Jurkat, Clone E6-1 (cell line): ENCODE data around the gene A4GALT.
"Not testable (repeated sequence)": the region's sequence is repeated elsewhere in the genome, so short reads cannot be mapped to it uniquely, and the experiment has no call there.

ENCODE experiments used
- DNase-seq: peaks from one replicate; pipeline ENCODE4 v3.0.0-alpha.2; 2011; ENCODE audit warnings: low read depth, low spot score
- H3K4me3 ChIP-seq: 2 replicates; pipeline ENCODE4 v1.5.1; 2011; ENCODE audit warnings: mild to moderate bottlenecking, low read length, control low read depth, moderate library complexity

A4GALT gene

DNA sequence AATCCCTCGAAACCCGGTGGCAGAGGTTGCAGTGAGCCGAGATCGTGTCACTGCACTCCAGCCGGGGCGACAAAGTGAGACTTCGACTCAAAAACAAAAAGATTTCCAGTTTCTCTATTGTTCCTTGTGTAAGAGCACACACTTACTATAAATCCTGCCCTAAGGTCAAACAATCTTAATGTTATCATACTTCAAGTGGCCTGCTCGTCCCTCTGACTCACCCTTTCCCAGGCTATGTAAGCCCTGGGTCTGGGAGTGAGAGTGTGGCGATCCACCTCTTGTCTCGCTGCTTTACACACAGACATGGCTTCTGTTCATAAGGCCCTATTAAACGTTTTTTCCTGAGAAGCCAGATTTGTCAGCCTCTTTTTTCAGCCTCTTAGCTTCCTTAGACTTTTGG is 24.4 kb upstream of the A4GALT start:
- no peak overlapping the region for H3K4me3 ChIP-seq
- DNase-seq = no peak

GRCh38 chr22:42743501-42743991 is 22.9 kb upstream of the A4GALT start:
- no peak for DNase-seq
- no peak overlapping the region for H3K4me3 ChIP-seq

DNA sequence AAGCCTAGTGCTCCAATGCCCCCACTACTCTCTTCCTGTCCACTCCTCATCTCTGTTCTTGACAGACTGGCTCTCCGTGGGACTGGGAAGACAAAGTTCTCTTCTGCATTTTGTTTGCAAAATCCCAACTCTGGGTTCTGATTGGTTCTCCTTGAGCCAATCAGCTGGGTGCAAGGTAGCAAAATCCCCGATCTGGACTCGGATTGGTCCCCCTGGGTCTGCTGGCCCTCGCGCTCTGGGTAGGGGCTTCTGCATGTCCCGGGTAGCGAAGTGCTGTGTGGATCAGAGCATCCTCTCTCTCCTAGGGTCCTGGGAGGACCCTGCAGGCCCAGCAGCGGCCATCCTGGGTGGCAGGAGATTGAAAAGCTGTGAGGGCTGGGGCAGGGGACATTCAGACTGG is 22.3 kb upstream of the A4GALT start:
- DNase-seq = no peak
- no peak overlapping the region for H3K4me3 ChIP-seq

DNA sequence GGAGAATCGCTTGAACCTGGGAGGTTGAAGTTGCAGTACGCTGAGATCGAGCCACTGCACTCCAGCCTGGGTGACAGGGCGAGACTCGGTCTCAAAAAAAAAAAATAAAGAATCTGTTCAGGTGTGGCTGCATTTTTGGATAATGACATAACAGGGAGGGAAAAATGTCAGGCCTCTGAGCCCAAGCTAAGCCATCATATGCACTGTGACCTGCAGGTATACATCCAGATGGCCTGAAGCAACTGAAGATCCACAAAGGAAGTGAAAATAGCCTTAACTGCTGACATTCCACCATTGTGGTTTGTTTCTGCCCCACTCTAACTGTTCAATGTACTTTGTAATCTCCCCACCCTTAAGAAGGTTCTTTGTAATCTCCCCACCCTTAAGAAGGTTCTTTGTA is 19.6 kb upstream of the A4GALT start:
- not testable (repeated sequence) for DNase-seq, H3K4me3 ChIP-seq

GRCh38 chr22:42734406-42734805 is 13.7 kb upstream of the A4GALT start:
- no peak for DNase-seq

GRCh38 chr22:42733394-42733793 is 12.7 kb upstream of the A4GALT start:
- DNase-seq, H3K4me3 ChIP-seq: not testable (repeated sequence)

More at GRCh38 chr22:42734406-42734805, 13.7 kb upstream of the A4GALT start:
- H3K4me3 ChIP-seq = no peak overlapping the region

DNA sequence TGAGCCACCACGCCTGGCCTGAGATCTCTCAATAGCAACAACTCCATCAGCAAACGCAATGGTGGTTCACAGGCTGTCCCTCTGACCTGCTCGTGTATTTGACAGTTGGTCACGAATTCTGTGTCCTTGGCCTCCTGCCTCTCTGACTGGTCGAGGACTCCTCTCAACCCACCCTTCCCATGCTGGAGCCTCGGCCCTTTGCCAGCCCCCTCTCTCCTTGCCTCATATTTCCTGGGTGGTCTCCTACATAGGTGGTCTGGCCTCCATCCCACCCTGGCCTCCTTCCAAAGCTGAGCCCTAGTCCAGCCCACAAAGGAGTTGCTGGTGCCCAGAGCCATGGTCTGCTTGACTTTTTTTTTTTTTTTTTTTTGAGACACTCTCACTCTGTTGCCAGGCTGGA is 11.4 kb upstream of the A4GALT start:
- no peak overlapping the region for H3K4me3 ChIP-seq
- no peak for DNase-seq

DNA sequence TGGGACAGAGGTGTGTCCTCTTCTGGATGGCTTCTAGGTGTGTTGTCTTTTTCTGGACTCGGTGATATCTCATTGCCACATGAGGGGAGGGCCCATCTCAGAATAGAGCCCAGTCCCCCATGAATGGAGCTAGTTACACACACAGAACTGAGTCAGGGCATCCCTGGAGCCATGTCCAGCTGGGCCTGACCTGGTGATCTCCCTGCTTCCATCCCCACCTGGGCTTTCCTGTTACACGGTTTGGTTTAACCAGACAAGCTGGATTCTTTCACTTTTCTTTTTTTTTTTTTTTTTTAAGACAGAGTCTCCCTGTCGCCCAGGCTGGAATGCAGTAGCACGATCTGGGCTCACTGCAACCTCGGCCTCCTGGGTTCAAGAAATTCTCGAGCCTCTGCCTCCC is 6.1 kb upstream of the A4GALT start:
- no peak for DNase-seq
- no peak overlapping the region for H3K4me3 ChIP-seq

DNA sequence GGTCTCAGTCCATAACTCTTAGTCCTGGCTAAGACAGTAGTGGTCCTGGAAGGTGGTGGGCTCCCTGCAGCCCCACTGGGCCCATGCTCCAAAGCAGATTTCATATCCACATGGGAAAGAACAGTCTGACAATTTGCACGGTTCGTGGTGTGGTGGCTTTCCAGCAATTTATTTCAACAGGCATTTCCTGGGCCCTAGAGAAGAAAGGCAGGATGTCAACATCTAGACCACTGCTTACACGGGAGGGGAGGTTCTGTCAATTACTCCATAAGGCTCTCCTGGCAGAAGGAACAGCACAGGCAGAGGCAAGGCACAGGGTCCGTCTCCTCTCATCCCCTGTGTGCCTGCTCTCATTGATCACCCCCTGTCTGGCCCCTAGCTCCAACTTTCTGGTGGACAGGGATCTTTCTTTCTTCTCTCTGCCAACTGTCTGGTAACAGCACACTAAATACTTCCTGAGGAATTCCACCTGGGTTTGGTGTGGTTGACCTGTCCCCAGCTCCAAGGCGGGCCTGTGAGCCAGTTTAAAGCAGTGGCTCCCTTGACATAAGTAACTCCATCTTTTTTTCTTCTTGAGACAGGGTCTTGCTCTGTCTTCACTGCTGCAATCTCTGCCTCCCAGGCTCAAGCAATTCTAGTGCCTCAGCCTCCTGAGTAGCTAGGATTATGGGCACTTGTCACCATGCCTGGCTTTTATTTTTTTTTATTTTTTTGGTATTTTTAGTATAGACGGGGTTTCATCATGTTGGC is 5.1 kb upstream of the A4GALT start:
- no peak for DNase-seq
- H3K4me3 ChIP-seq = no peak overlapping the region

GRCh38 chr22:42724062-42724461 is 3.4 kb upstream of the A4GALT start:
- no peak overlapping the region for H3K4me3 ChIP-seq
- no peak for DNase-seq

DNA sequence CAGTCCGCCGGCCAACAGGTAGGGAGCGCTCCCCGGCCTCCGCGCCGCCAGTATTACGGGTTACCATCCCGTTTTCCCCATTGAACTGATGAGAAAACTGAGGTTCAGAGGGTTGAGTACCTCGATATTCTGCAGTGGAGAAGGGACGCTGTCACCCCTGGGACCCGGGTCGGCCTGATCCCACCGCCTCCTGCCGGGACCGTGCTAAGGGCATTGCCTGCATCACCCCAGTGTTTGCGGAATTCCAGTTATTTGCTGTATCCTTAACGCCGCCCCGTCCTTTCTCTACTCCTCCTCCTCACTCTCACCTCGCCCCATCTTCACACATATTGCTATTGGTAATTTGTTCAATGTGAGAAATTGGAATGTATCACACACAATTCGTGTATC is 370 bp upstream of the A4GALT start:
- no peak for DNase-seq

GRCh38 chr22:42719656-42720262 is 911 bp downstream of the A4GALT start:
- H3K4me3 ChIP-seq = no peak overlapping the region
- no peak for DNase-seq

More for the DNA sequence above, 370 bp upstream of the A4GALT start:
- no peak overlapping the region for H3K4me3 ChIP-seq

DNA sequence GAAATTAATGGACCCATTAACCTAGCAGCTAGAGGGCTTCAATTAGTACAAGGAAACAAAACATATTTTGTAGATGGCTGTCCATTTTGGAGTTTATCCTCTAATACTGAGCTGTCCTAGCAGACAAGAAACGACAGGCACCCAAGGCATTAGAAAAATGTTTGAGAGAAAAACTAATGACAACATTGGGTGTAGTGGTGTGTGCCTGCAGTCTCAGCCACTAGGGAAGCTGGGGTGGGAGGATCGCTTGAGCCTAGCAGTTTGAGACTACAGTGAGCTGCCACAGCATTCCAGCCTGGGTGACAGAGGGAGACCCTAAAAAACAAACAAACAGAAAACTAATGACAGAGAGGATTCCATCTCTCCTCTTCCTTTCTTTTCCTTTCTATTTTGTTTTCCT is 1.5 kb downstream of the A4GALT start:
- H3K4me3 ChIP-seq = no peak overlapping the region
- no peak for DNase-seq

- DNase-seq = no peak
- H3K4me3 ChIP-seq = no peak overlapping the region
Measured at GRCh38 chr22:42717197-42717928, 3.3 kb downstream of the A4GALT start.

- DNase-seq = no peak
- H3K4me3 ChIP-seq = no peak overlapping the region
Measured at GRCh38 chr22:42716649-42717127, 4.0 kb downstream of the A4GALT start.

- H3K4me3 ChIP-seq = no peak overlapping the region
- DNase-seq = no peak
Measured at GRCh38 chr22:42716221-42716620, 4.4 kb downstream of the A4GALT start.

GRCh38 chr22:42714768-42715390 is 5.8 kb downstream of the A4GALT start:
- DNase-seq = no peak
- no peak overlapping the region for H3K4me3 ChIP-seq

DNA sequence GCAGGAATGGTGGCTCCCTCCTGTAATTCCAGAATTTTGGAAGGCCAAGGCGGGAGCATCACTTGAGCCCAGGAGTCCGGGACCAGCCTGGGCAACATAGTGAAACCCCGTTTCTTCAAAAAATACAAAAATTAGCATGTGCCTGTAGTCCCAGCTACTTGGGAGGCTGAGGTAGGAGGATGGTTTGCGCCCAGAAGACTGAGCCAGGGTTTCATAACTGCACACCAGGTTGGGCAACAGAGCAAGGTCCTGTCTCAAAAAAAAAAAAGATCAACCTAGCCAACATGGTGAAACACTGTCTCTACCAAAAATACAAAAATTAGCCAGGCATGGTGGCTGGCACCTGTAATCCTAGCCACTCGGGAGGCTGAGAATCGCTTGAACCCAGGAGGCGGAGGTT is 6.4 kb downstream of the A4GALT start:
- H3K4me3 ChIP-seq = no peak overlapping the region
- DNase-seq = no peak
